H1 (cell line): Measurements from ENCODE around the gene CAP1. TPM values are rescaled to one million over a fixed set of nuclear protein-coding genes. Genes with fewer than 3 reads are reported as not detected.

Experiments used
- CTCF ChIA-PET: fragments of 300-600 bp; sonication (Branson Sonifier 250); formaldehyde crosslinking; loops from one replicate; lab custom pipeline; 2021; ENCODE audit not compliant: partially characterized antibody; lab: Charles Lee
- POLR2A ChIA-PET: fragments of 300-600 bp; sonication (Branson Sonifier 250); formaldehyde crosslinking; loops from one replicate; lab custom pipeline; 2021; ENCODE audit warnings: inconsistent platforms; ENCODE audit not compliant: partially characterized antibody; lab: Charles Lee
- DNase-seq, 2 experiments: peaks; one replicate each; pipeline versions ENCODE4 v3.0.0 to v3.0.0-alpha.2; 2010 to 2022; ENCODE audit warnings: low spot score in 2 of 2, low read depth in 1 of 2, mixed read lengths in 1 of 2
- FAIRE-seq: peaks from 2 replicates; lab custom pipeline; 2011; peaks lifted over from hg19 to GRCh38; lab: Jason Lieb, UNC
- H2AFZ ChIP-seq: 2 replicates; pipeline ENCODE4 v1.8.1; 2012; ENCODE audit warnings: low read length, inconsistent platforms
- H2AK5ac ChIP-seq: 2 replicates; pipeline ENCODE4 v1.6.1; 2013; ENCODE audit warnings: low read depth, low read length
- H2BK120ac ChIP-seq: replicated peaks from 2 replicates; pipeline ENCODE3; 2013; ENCODE audit warnings: low read depth, low read length, inconsistent platforms
- H2BK12ac ChIP-seq: 2 replicates; pipeline ENCODE4 v1.6.1; 2013; ENCODE audit warnings: low read depth, low read length
- H2BK15ac ChIP-seq: 2 replicates; pipeline ENCODE4 v1.6.1; 2013; ENCODE audit warnings: low read length
- H2BK20ac ChIP-seq: 2 replicates; pipeline ENCODE4 v1.6.1; 2013; ENCODE audit warnings: low read length
- H2BK5ac ChIP-seq: 2 replicates; pipeline ENCODE4 v1.6.1; 2013; ENCODE audit warnings: low read depth, low read length
- H3K14ac ChIP-seq: 2 replicates; pipeline ENCODE4 v1.6.1; 2013; ENCODE audit warnings: inconsistent platforms; ENCODE audit not compliant: insufficient read length
- H3K18ac ChIP-seq: 2 replicates; pipeline ENCODE4 v1.6.1; 2013; ENCODE audit warnings: low read length; ENCODE audit errors: extremely low read depth
- H3K23ac ChIP-seq: 2 replicates; pipeline ENCODE4 v1.6.1; 2013; ENCODE audit warnings: inconsistent platforms; ENCODE audit not compliant: insufficient read length
- H3K23me2 ChIP-seq: 2 replicates; pipeline ENCODE4 v1.6.1; 2013; ENCODE audit warnings: low read depth, low read length
- H3K27ac ChIP-seq: 2 replicates; pipeline ENCODE4 v1.6.1; 2011; ENCODE audit warnings: low read depth, low read length, inconsistent platforms
- H3K27me3 ChIP-seq, 4 experiments: replicated peaks in 1 of 4; 1 replicate in 1 of 4; 2 replicates in 3 of 4; pipeline versions ENCODE4 v1.6.1 to v1.8.1; 2011 to 2013; ENCODE audit warnings: low read length in 3 of 4, mild to moderate bottlenecking in 3 of 4, inconsistent platforms in 2 of 4, mixed read lengths in 2 of 4, moderate library complexity in 1 of 4; ENCODE audit not compliant: control insufficient read depth in 3 of 4, insufficient read depth in 3 of 4; ENCODE audit errors: extremely low read depth in 1 of 4
- H3K36me3 ChIP-seq, 4 experiments: 2 replicates each; pipeline versions ENCODE4 v1.6.1 to v1.8.1; 2011 to 2013; ENCODE audit warnings: mild to moderate bottlenecking in 4 of 4, low read length in 3 of 4, moderate library complexity in 2 of 4, control low read depth in 1 of 4, inconsistent platforms in 1 of 4; ENCODE audit not compliant: insufficient read depth in 4 of 4, control insufficient read depth in 2 of 4
- H3K4ac ChIP-seq: replicated peaks from 2 replicates; pipeline ENCODE3; 2013; ENCODE audit warnings: low read length, low read depth, mixed read lengths, inconsistent platforms; ENCODE audit not compliant: insufficient read length
- H3K4me1 ChIP-seq, 4 experiments: replicated peaks in 1 of 4; 1 replicate in 1 of 4; 2 replicates in 3 of 4; pipeline versions ENCODE4 v1.6.1 to v1.8.1; 2011 to 2013; ENCODE audit warnings: low read length in 3 of 4, inconsistent platforms in 2 of 4, mixed read lengths in 1 of 4; ENCODE audit not compliant: insufficient read depth in 4 of 4, control insufficient read depth in 3 of 4
- H3K4me2 ChIP-seq, 2 experiments: 2 replicates each; pipeline versions ENCODE4 v1.6.1 to v1.8.1; 2011 to 2013; ENCODE audit warnings: low read depth in 2 of 2, low read length in 2 of 2, control low read depth in 1 of 2, inconsistent platforms in 1 of 2, mild to moderate bottlenecking in 1 of 2; ENCODE audit not compliant: insufficient read depth in 1 of 2
- H3K4me3 ChIP-seq, 4 experiments: fragments of 200-600, 300-600 bp in 1 of 4; sonication (generic), shearing (Covaris generic), sonication (Bioruptor Twin) in 1 of 4; 2 replicates each; pipeline versions ENCODE4 v1.5.1 to v1.8.1; 2011 to 2016; ENCODE audit warnings: low read length in 4 of 4, low read depth in 3 of 4, control low read depth in 2 of 4, inconsistent platforms in 2 of 4, mild to moderate bottlenecking in 2 of 4, mixed read lengths in 1 of 4, moderate library complexity in 1 of 4; ENCODE audit not compliant: insufficient read depth in 2 of 4; ENCODE audit errors: extremely low read depth in 1 of 4
- H3K56ac ChIP-seq: replicated peaks from 2 replicates; pipeline ENCODE3; 2013; ENCODE audit warnings: low read depth, mild to moderate bottlenecking, mixed read lengths, low read length, inconsistent platforms; ENCODE audit not compliant: insufficient read length
- H3K79me1 ChIP-seq: 2 replicates; pipeline ENCODE4 v1.6.1; 2013; ENCODE audit warnings: low read depth, low read length, control low read depth
- H3K79me2 ChIP-seq, 2 experiments: 2 replicates each; pipeline versions ENCODE4 v1.6.1 to v1.8.1; 2012 to 2013; ENCODE audit warnings: low read length in 2 of 2, mild to moderate bottlenecking in 2 of 2, inconsistent platforms in 1 of 2; ENCODE audit not compliant: insufficient read depth in 2 of 2, control insufficient read depth in 1 of 2
- H3K9ac ChIP-seq, 4 experiments: replicated peaks in 1 of 4; 1 replicate in 1 of 4; 2 replicates in 3 of 4; pipeline versions ENCODE4 v1.6.1 to v1.8.1; 2011 to 2013; ENCODE audit warnings: low read depth in 3 of 4, low read length in 3 of 4, control low read depth in 2 of 4, mild to moderate bottlenecking in 2 of 4, moderate library complexity in 2 of 4, inconsistent platforms in 1 of 4; ENCODE audit errors: extremely low read depth in 1 of 4
- H3K9me3 ChIP-seq, 2 experiments: 2 replicates each; pipeline versions ENCODE4 v1.6.1 to v1.8.1; 2012 to 2013; ENCODE audit warnings: mild to moderate bottlenecking in 2 of 2, moderate library complexity in 2 of 2, control low read depth in 1 of 2, inconsistent platforms in 1 of 2, low read depth in 1 of 2, low read length in 1 of 2, mixed read lengths in 1 of 2; ENCODE audit not compliant: insufficient read depth in 2 of 2
- H4K20me1 ChIP-seq, 2 experiments: replicated peaks in 1 of 2; 2 replicates each; pipeline versions ENCODE3 to v1.8.1; 2011 to 2013; ENCODE audit warnings: inconsistent platforms in 2 of 2, low read length in 2 of 2, mild to moderate bottlenecking in 1 of 2; ENCODE audit not compliant: insufficient read depth in 2 of 2, control insufficient read depth in 1 of 2
- H4K5ac ChIP-seq: 2 replicates; pipeline ENCODE4 v1.6.1; 2013; ENCODE audit warnings: low read length, low read depth, mixed read lengths, inconsistent platforms; ENCODE audit not compliant: insufficient read length
- H4K8ac ChIP-seq: 2 replicates; pipeline ENCODE4 v1.8.0; 2013; ENCODE audit warnings: mild to moderate bottlenecking, moderate library complexity, low read length, inconsistent platforms; ENCODE audit not compliant: insufficient read depth; ENCODE audit errors: extremely low read depth
- H4K91ac ChIP-seq: replicated peaks from 2 replicates; pipeline ENCODE3; 2013; ENCODE audit warnings: low read length, mixed read lengths, inconsistent platforms; ENCODE audit not compliant: insufficient read length
- FOSL1 ChIP-seq: IDR thresholded peaks from 2 replicates; pipeline ENCODE4 v1.6.1; 2011; ENCODE audit warnings: mild to moderate bottlenecking, low read depth, low read length, moderate library complexity; ENCODE audit not compliant: insufficient read depth
- WGBS, 2 experiments: shearing (Covaris generic) in 1 of 2; methylation state at CpG; one replicate each; pipeline versions ENCODE4 v1.1.6 to v1.1.7; 2013 to 2015; ENCODE audit warnings: low lambda C conversion rate in 2 of 2, mixed read lengths in 2 of 2, inconsistent platforms in 1 of 2, low coverage in 1 of 2, missing lambda C conversion rate in 1 of 2; ENCODE audit not compliant: insufficient replicate concordance in 2 of 2, insufficient coverage in 1 of 2, insufficient read length in 1 of 2; ENCODE audit errors: extremely low coverage in 1 of 2, missing lambda C conversion rate in 1 of 2; 5-methylcytosine and 5-hydroxymethylcytosine counted together
- polyA plus RNA-seq, 7 experiments: library from polyadenylated mRNA; depleted of rRNA in 3 of 7; stranded (reverse) in 5 of 7; unstranded in 2 of 7; fragments of >200 nt in 5 of 7; fragments of 200-250 nt in 2 of 7; gene quantifications; 1 replicate in 5 of 7; 2 replicates in 1 of 7; 4 replicates in 1 of 7; pipeline versions ENCODE4 v1.2.1 to v1.2.3, GENCODE V29; 2011 to 2013; ENCODE audit warnings: missing spikeins in 2 of 7, mixed read lengths in 2 of 7
- total RNA-seq: library from RNA; stranded (reverse); fragmentation: NEBNext Ultra II Directional; extraction: Animal tissue kit (Norgen Biotek cat#: 25700); gene quantifications from 2 replicates; pipeline ENCODE4 v1.2.1, GENCODE V29; 2021

CAP1 gene
- total and polyA plus RNA-seq, 2 of the 8 experiments (the other 6 are each of a cell fraction or from before 2014, with no cell fraction given) = 140 to 295 TPM

DNA sequence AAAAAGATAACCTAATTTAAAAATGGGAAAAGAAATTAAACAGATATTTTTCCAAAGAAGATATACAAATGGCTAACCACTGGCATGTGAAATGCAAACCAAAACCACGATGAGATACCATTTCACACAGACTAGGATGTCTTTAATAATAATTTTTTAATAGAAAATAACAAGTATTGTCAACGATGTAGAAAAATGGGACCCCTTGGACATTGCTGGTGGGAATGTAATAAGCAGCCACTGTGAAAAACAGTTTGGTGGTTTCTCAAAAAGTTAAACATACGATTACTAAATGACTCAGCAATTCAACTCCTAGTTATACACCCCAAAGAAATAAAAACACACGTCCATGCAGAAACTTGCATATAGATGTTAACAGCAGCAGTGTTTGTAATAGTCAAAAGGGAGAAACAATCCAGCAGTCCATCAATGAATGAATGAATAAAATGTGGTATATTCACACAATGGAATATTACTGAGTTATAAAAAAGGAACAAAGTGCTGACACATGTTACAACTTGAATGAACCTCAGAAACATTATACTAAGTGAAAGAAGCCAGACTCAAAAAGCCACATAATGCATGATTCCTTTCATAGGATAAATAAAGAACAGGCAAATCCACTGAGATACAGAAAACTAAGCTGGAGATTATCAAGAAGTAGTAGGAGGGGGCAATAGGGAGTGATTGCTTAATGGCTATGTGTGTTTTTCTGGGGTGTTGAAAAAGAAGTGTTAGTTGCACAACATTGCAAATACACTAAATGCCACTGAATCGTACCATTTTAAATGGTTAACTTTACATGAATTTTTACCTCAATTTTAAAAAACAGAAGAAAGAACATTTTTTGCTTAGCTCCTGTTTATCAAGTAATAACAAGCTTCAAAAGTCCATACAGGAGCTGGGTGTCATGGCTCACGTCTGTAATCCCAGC, 52.4 kb downstream of the CAP1 start:
- Histone ChIP-seq H3K9me3 (no peaks in the 10 kb centered on the region), H3K79me1 (peaks cover 3% of the 10 kb centered on the region; the same call in 1 of the 2 replicates), H3K36me3 (peaks cover 6 to 42% (median 24%) of the 10 kb centered on the region in 4 experiments), H3K4me3 (no peak overlapping the region), H3K79me2 (peaks cover 4 to 28% of the 10 kb centered on the region in 2 experiments; a peak in 3 of 4 replicates), H2BK12ac (no peak overlapping the region), H3K23me2 (peaks cover 9% of the 10 kb centered on the region; the same call in 1 of the 2 replicates), H4K20me1 (no peaks in the 10 kb centered on the region), H3K14ac (no peak overlapping the region), H2BK5ac (no peak overlapping the region), H3K4me2 (no peak overlapping the region), H2AK5ac (no peak overlapping the region), H2BK120ac (no peak overlapping the region), H3K4ac (no peak overlapping the region), H4K5ac (no peak overlapping the region), H3K56ac (no peak overlapping the region), H3K23ac (no peak overlapping the region), H2BK20ac (no peak overlapping the region), H3K18ac (no peak overlapping the region), H2AFZ (no peak overlapping the region), H4K8ac (no peak overlapping the region), H3K4me1 (peaks cover 0 to 2% (median 0%) of the 10 kb centered on the region in 4 experiments; a peak in 2 of 7 replicates), H2BK15ac (no peak overlapping the region), H3K27me3 (no peaks in the 10 kb centered on the region), H4K91ac (no peak overlapping the region), H3K9ac (no peak overlapping the region), H3K27ac (no peak overlapping the region)
- FAIRE-seq = no peak
- ChIA-PET POLR2A (interaction anchor here (1.0 kb wide), 1 partner anchor 169 kb away, joined by 3 read pairs; no protein-coding TSS in a partner anchor), CTCF (interaction anchor here (0.8 to 2.0 kb wide), 5 partner anchors 9 to 312 kb away, joined by 3 to 8 read pairs (median 4); no protein-coding TSS in a partner anchor)
- DNase-seq = no peak
- 79% methylated on average over 6 of the region's 6 CpGs; no CpG with 5 or more reads in 1 of the 2 experiments for WGBS, 2 experiments
- no peak for TF ChIP-seq FOSL1
